Dermis blood vessel endothelial cell (primary cell): Measurements from ENCODE around the gene TRHDE. TPM values are rescaled to one million over a fixed set of nuclear protein-coding genes. Genes with fewer than 3 reads are reported as not detected.
A peak's percentile ranks its signal among the peaks of the same experiment; 100 is the strongest.

Experiments used
- DNase-seq: peaks from one replicate; pipeline ENCODE4 v3.0.0; 2010
- total RNA-seq: library from RNA; depleted of rRNA; stranded (reverse); fragments of >200 nt; gene quantifications from 2 replicates; pipeline ENCODE4 v1.2.3, GENCODE V29; 2014

Gene TRHDE, protein sequence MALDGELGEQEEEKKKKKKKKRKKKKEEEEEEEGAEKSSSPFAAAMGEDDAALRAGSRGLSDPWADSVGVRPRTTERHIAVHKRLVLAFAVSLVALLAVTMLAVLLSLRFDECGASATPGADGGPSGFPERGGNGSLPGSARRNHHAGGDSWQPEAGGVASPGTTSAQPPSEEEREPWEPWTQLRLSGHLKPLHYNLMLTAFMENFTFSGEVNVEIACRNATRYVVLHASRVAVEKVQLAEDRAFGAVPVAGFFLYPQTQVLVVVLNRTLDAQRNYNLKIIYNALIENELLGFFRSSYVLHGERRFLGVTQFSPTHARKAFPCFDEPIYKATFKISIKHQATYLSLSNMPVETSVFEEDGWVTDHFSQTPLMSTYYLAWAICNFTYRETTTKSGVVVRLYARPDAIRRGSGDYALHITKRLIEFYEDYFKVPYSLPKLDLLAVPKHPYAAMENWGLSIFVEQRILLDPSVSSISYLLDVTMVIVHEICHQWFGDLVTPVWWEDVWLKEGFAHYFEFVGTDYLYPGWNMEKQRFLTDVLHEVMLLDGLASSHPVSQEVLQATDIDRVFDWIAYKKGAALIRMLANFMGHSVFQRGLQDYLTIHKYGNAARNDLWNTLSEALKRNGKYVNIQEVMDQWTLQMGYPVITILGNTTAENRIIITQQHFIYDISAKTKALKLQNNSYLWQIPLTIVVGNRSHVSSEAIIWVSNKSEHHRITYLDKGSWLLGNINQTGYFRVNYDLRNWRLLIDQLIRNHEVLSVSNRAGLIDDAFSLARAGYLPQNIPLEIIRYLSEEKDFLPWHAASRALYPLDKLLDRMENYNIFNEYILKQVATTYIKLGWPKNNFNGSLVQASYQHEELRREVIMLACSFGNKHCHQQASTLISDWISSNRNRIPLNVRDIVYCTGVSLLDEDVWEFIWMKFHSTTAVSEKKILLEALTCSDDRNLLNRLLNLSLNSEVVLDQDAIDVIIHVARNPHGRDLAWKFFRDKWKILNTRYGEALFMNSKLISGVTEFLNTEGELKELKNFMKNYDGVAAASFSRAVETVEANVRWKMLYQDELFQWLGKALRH
- 0.05 and 0.51 TPM in 2 replicates for total RNA-seq

DNA sequence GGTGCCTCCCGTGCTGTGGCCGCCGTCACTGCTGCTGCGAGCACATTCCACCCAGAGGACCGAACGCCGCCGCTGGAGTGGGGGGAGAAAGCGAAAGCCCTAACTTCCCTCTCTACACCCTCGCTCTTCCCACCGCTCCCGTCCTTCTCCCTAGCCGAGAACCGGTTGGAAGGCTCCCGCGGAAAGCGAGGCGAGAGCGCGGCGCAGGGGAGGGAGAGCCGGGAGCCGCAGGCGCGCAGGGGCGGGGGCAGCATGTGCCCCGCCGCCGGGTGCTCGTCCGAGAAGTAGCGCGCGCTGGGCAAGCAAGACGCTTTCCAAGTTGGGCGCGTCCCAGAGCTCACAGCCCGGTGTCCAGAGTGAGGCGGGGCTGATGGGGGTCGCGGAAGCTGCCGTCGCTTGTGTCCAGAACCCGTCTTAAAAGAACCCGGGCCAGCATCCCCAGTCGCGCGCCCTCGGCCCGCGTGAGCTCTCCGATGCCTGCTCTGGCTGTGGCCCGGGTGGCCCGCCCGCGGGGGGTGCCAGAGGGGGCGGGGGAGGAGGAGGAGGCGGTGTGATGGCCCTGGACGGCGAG, at the start of gene TRHDE:
Gene TRHDE (plus strand): TSS at position 280 of the 571 bp plus-strand sequence. CDS start 274 bp downstream, at position 554.
- DNase-seq = no peak

DNA sequence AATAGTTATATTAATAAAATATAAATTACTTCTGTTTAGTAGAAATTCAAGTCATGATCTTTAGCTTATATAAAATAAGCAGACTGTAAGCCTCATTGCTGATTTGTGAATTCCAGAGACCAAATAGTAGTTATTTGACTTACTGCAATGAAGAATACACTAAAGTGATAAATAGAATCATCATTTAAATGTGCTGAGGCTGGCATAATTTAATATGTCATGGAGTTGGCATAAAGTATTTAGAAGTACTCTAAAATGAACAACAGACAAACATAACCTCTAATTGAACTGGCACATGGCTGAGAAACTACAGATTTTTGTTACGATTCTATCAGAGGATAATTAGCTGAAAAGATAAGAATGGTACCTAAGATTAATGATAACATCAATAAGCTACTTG, 45.7 kb upstream of the TRHDE start:
- no peak for DNase-seq

DNA sequence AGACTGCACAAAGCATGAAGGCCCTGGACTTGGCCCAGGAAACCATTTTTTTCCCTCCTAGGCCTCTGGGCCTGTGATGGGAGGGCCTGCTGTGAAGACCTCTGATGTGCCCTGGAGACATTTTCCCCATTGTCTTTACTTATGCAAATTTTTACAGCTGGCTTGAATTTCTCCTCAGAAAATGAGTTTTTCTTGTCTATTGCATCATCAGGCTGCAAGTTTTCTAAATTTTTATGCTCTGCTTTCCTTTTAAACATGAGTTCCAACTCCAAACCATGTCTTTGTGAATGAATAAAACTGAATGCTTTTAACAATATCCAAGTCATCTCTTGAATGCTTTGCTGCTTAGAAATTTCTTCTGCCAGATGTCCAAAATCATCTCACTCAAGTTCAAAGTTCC, 43.7 kb upstream of the TRHDE start:
- DNase-seq = no peak

DNA sequence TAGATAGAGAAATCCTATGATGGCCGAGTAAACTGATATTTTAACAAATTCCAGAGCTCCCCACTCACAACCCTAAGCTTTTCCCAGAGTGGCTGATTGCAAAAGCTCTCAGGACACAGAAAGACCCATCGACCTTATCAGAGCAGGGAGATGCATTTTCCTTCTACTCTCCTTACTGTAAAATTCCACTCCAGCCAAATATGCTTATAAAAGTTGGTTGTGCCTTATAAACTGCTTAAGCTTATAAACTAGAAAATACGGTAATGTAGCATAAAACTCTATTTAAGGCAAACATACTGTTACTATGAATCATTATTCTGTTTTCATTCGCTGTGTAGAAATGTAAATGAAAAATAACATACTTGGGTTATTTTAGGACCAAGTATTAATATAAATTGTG, 41.6 kb upstream of the TRHDE start:
- no peak for DNase-seq

DNA sequence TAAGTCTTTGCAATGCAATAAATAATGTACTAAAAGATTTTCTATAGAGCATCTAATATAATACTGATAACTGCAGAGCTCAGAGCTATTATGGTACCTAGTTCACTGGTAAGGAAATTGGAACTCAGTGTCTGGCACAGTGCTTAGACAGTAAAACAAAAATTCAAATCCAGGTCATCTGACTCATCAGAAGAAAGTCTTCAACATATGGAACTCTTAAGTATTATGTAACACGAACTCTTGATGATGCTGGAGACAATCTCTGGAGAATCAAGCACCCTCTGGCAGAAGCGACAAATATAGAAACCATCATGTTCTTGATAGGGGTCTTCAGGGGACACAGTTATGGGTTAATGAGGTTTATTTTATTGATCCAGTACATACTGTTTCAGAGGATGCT, 37.3 kb upstream of the TRHDE start:
- DNase-seq = no peak

DNA sequence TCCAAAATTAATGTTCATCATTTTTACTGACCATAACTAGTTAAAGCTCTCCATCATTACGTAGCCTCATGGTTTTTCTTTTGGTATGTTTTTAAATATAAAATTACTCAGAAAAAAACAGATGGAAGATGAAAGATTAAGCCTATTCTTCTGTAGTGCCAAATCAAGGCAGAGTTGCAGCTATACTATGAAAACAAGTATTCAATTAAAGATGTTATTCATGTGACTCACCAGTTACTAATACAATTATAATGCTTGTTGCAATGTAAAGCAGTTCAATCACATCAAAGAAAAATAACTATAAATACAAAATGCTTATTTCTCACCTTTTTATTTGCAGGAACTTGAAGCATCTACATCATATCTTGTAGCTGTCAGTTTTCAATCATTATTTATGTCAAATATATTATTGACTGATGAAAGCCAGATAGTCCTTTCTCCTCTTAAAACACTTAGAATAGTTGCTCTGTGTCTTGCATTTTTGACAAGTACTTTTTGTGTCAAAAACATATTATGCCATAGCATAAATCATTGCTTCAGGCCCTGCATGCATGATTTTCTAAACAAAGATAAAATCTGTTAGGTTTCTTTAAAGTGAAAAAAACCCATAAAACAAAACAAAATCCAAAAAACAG, 36.0 kb upstream of the TRHDE start:
- DNase-seq = no peak

DNA sequence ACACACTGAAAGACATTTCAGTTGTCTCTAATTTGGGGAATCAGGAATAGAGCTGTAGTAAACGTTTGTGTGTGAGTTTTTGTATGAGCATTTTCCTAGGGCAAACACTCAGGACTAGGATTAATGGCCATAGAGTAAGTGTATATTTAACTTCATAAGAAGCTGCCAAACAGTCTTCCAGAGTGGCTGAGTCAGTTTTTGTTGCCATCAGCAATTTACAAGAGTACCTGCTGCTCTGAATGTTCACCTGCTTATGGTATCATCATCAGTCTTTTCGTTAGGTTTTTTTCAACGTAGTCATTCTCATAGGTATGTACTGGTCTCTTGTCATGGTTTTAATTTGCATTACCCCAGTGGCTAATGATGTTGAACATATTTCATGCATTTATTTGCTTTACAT, 30.6 kb upstream of the TRHDE start:
- no peak for DNase-seq

DNA sequence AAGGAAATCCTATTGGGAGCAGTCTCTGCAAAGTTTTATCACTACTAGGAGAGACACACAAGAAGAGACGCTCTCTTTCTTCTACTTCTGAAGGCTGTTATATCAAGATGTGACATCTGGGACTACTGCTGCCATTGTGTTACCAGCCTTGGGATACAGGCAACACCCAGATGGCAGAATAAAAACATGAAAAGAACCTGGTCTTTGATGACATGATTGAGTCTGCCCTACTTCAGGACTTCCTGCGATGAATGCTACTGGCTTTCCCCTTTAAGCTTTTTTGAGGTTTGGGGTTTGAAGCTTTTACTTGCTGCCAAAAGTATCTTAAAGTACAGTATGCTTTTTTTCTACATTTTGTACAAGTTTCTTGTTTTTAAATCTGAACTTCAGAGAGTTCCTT, 29.2 kb upstream of the TRHDE start:
- no peak for DNase-seq

DNA sequence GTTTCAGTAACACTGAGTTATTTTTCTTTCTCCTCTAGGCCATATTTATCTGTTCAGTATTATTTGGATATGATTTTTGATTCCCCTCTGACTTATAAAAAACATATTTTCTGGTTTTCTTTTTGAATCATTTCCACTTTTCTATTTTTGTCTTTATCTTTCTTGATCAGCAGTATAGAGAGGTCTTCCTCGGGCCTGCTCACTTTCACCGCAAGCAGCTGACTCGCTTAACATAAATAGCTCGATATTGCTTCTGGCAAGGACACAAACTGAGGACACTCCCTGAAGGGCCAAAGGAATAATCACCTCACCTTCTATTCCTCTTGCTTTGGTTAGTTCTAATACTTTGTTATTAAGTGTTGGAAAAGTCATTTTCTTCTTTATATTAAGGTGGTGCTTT, 25.8 kb upstream of the TRHDE start:
- no peak for DNase-seq

DNA sequence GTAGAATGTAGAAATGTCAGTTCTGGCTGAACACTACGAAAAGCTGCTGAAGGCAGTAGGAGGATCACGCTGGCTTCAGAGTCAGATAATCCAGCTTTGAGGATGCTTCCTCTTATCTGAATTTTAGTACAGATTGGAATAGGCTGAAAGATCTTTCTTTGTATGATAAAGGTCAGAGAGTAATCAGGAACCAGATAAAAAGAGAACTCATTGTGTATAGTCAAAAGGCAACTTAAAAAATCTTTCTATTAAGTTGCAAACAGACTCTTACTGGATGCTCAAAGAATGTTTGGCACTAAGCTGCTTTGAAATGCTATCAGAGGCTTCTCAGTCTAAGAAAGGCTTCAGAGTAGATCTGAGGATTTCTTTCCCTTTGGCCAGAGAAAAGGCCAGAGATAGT, 21.8 kb upstream of the TRHDE start:
- DNase-seq = no peak

DNA sequence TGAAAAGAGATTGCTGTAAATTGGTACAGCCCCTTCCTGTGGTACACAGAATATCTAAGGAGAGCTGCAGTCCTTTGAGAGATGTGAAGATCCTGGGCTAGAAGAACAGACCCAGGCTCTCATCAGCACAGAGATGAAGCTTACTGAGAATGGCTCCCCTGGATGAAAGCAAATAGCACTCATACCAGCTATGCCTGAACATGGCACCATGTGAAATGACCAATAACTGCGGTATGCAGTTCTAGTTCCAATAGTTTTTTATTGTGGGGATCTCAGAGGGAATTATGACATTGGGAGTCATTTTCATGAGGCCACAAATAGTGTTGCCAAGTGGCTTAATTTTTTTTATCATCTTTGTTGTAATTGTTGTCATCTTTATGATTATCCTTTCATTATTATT, 15.4 kb upstream of the TRHDE start:
- DNase-seq = no peak

DNA sequence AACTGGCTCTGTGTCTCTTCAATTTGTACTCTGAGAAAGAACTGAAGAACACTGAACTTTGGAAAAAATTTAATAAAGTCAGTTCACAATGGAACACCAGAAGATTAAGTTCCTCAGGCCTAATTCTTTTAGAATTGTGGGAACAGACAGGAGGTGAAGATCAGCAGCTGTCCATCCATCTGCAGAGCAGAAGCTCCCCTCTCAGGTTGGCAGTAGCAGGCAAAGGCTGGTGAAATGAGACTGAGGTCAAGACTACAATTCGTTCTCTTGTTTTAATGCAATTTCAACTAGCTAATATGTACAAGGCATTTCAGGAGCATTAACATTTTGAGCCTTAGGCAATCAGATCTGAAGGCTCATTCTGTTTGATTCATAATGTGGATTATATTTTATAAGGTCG, 10.3 kb upstream of the TRHDE start:
- DNase-seq = no peak

DNA sequence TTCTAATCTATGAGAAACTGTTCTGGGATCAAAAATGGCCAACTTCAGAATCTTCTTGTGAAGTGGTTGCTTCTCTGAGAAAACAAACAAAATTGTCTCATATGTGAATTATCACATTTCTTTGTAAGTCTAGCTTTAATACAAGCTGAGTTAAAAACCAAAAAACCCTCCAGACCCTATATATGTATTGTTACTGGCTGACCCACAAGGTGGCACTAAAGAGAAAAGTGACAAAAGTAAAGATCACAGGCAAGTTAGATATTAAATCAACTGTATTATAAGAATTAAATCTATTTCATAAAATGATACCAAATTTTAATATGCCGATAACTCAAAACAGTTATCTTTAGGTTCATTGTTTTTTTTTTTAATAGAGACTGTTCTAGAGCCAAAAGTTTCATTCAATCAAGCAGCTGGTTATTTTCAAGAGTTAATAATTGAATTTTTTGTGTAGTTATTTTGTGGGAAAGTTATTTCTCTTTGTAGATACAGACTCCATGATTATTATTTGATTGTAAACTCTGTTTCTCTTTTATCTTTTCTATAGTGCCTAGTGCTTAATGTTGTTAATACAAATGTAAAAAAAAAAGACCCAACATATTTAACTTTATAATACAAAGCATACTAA, 7.5 kb upstream of the TRHDE start:
- DNase-seq = peak; percentile 30

DNA sequence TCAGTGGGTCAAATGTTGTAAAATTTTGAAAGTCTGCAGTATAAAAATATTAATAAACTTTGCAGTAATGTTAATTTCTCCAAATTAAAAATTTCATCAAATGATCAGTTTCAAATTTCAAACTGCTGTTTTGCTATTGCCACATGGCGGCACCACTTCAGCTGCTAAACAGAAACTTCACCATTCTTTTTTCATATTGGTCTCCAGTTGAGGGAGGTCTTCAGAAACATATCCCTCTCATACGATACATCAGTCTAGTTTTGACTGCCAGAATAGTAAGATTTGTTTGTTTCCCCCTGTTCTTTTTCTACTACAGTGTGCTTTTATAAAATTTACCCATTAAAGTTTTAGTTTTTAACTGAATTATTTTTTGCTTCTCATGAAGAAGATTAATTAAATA, 4.2 kb upstream of the TRHDE start:
- DNase-seq = no peak

DNA sequence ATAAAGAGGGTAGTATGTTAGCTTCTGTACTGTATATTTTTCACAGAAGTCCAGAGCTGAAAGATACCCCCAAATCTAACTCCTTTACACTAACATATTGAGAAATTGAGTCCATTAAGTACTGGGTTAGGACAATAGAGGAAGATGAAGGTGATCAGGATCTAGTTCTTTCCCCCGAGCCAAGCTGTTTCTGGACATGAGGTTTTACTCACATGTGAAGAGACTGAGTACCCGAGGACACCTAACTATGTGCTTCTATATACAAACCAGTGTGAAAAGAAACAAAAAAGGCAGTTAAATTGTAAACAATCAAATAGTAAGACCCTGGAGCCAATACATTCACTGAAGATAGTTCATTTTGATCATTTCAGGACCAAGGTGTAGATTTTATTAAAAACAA, 3.8 kb upstream of the TRHDE start:
- no peak for DNase-seq

DNA sequence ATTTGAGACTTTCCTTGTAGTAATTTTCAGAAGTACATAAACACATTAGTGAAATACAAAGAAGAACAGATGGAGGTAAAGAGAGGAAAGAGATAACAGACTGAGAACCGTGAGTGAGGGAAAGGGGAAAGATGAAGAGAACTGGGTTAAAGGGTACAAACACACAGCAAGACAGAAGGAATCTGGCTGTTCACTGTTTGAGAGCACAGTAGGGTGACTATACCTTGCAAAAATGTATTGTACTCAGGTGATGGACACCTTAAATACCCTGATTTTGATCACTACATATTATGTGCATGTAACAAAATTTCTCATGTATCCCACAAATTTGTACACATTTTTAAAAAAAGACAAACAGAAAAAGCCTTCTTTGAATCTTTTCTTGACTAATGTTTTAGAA, 2.7 kb upstream of the TRHDE start:
- DNase-seq = no peak

DNA sequence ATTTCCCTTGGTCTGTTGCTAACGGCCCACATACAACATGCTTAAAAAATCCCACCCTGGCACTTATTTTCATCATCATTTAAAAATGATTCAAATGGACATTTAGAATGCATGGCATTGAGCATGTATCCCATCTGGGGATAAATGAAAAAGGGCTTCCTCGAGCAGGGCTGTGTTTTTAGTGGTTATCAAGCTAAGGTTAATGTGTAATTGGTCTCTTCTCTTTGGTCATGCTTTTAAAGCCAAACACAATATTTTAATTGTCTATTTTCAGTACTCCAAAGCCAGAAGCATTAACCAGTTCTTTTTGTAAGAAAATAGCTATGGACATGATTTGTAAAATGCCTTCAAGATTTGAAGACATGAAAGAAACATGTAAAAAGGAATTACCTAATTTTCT, 1.9 kb upstream of the TRHDE start:
- no peak for DNase-seq

DNA sequence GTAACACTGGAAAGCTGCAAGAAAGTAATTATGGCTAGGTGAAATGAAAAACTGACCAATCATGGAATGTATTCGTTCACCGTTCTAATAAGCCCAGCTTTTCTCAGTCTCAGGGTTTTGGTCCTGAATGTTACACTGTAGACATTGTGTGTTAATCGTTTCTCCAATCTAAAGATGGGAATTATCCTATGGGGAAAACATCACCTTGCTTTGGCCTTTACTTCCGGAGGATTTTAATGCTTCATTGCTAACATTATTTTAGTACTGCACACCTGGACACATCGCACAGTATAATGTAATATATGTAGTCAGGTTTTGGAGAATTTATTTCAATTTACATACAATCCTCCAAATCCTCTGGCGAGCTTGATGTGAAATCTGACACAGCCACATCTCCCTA, 1.2 kb upstream of the TRHDE start:
- DNase-seq = no peak

DNA sequence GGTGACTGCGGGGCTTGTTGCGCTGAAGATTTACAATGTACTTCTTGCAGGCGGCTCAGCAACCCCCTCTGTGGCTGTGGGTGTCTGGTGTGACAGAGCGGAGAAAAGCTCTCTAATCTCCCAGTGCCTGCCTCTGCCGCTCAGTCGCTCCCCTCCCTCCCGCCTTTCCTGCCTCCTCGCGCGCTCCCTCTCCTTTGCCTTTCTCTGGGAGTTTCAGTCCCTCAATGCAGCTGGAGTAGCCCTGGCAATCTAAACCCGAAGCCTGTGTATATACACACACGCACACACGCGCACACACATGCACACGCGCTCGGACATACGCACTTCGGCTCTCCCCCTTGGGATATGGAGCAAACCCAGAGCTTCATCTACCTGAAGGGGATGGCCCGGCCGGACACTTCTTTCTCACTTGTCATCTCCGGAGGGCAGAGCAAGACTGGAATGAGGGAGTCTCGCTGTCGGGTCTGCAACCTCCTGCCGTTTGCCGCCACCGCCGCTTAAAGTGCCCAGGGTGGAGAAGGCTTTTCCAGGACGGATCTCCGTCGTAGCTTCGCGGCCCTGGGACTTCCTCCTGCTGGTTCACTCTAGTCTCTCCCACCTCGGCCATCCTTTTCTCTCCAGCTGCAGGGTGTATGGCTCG, 599 bp upstream of the TRHDE start:
- DNase-seq = peak; percentile 16

DNA sequence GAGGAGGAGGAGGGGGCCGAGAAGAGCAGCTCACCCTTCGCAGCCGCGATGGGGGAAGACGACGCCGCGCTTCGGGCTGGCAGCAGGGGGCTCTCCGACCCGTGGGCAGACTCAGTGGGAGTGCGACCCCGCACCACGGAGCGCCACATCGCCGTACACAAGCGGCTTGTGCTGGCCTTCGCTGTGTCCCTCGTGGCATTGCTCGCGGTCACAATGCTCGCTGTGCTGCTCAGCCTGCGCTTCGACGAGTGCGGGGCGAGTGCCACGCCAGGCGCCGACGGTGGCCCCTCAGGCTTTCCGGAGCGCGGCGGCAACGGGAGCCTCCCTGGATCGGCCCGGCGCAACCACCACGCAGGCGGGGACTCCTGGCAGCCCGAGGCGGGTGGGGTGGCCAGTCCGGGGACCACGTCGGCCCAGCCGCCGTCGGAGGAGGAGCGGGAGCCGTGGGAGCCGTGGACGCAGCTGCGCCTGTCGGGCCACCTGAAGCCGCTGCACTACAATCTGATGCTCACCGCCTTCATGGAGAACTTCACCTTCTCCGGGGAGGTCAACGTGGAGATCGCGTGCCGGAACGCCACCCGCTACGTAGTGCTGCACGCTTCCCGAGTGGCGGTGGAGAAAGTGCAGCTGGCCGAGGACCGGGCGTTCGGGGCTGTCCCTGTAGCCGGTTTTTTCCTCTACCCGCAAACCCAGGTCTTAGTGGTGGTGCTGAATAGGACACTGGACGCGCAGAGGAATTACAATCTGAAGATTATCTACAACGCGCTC, 745 bp downstream of the TRHDE start:
- peak; percentile 0 for DNase-seq

DNA sequence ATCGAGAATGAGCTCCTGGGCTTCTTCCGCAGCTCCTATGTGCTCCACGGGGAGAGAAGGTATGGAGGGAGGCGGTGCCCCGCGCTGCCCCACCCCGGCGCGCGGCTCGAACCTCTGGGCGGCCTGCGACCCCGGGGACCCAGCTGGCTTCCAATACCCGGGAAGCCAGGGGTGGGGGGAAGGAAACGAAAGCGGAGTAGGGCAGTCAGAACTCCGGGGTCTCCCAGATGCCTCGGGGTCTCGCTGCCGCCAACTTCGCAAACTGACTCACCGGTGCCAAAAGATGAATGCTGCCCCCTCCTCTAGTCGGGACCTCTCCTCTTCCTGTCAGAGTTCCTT, 1.3 kb downstream of the TRHDE start:
- no peak for DNase-seq
